ENCODE measurements around the gene AGBL2. TPM values are rescaled to one million over a fixed set of nuclear protein-coding genes. Genes with fewer than 3 reads are reported as not detected.

The AGBL2 gene, protein sequence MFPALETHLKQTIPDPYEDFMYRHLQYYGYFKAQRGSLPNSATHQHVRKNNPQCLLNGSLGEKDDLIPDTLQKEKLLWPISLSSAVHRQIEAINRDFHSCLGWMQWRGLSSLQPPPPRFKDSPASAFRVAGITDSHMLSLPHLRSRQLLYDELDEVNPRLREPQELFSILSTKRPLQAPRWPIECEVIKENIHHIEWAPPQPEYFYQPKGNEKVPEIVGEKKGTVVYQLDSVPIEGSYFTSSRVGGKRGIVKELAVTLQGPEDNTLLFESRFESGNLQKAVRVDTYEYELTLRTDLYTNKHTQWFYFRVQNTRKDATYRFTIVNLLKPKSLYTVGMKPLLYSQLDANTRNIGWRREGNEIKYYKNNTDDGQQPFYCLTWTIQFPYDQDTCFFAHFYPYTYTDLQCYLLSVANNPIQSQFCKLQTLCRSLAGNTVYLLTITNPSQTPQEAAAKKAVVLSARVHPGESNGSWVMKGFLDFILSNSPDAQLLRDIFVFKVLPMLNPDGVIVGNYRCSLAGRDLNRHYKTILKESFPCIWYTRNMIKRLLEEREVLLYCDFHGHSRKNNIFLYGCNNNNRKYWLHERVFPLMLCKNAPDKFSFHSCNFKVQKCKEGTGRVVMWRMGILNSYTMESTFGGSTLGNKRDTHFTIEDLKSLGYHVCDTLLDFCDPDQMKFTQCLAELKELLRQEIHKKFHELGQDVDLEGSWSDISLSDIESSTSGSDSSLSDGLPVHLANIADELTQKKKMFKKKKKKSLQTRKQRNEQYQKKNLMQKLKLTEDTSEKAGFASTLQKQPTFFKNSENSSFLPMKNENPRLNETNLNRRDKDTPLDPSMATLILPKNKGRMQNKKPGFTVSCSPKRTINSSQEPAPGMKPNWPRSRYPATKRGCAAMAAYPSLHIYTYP
- 1.1 to 1.7 TPM (median 1.3 TPM) in 5 replicates for total RNA-seq (2022; extraction: Qiagen RNA extraction; ENCODE audit: low read depth)

DNA sequence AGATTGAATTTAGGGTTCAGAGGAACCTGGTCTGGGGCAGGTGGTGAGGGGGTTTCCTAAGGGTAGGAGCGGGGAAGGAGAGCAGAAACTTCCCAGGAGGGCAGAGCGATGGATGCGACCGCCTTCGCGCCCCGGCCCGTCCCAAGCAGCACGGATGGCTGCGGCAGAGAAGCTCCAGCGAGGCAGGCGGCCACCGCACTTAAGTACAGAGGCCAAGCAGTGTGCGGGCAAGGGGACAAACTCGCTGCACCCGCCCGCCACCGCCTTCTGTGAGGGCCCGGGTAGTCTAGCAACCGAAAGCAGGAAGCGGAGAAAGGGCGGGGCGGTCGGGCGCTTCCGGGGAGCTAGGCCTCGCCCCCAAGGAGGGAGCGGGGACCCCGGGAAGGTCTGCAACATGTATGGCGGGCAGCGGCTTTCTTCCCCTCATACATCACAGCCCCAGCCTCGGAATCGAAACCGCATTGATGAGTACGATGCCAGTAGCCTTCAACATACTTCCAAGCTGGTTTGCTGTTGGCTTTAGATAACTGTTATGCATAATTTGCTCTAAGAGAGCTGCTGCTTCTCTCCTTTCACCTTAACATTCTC lies at the start of gene AGBL2:
Gene AGBL2, minus strand, starts transcription at position 288 of the 588 bp plus-strand sequence. CDS start 719 bp downstream, outside the sequence.

DNA sequence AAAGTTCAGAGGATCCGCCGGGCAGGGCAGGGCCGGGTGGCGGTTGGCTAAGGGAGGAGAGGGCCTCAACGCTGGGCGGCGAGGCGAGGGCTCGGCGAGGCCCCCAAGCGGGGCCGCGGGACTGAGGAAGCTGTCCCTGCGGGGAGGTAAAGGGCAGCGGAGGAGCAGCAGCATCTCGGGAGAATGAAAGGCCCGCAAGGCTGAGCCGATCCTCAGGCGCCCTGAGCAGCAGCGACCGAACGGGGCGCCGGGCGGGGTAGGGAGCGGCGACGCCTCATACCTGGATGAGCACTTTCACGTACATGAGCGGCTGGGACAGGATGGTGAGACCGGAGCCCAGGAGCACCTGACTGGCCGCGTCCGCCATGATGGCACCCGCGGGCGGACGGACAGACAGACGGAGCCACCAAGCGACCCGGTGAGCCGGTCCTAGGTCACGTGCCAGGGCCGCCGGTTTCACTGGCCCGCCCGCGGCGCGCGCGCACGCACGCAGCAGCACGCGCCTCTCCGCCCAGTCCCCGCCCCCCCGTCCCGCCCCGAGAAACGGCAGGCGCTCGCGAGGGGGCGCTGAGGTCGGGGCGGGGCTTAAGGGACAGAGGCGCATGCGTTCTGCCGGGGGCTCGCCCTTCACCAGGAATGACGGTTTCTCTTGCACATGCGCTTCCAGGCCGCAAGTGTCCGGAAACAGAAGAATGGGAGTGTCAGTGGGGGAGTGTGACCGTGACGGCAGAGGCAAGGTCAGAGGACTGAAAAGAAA lies 72.9 kb downstream of the AGBL2 start, which contains the start of gene MTCH2:
Gene MTCH2, minus strand, starts transcription at position 461 of the 757 bp plus-strand sequence. Its CDS starts 94 bp downstream, at position 367.

Other genes with a start within 250 kb of the AGBL2 start
- 46.6 to 62.8 TPM (median 54.7 TPM) in 5 replicates for gene CELF1, start 162.2 kb downstream of the AGBL2 start, total RNA-seq (2022; extraction: Qiagen RNA extraction; ENCODE audit: low read depth)
- 61.2 to 74.5 TPM (median 73.6 TPM) in 5 replicates for gene PTPMT1, start 149.8 kb downstream of the AGBL2 start, total RNA-seq (2022; extraction: Qiagen RNA extraction; ENCODE audit: low read depth)
- gene KBTBD4, start 136.4 kb downstream of the AGBL2 start, total RNA-seq (2022; extraction: Qiagen RNA extraction; ENCODE audit: low read depth), result 18.8 to 21.6 TPM (median 19.6 TPM) in 5 replicates
- 106 to 135 TPM (median 129 TPM) in 5 replicates for gene NDUFS3, start 136.3 kb downstream of the AGBL2 start, total RNA-seq (2022; extraction: Qiagen RNA extraction; ENCODE audit: low read depth)
- gene FAM180B, start 128.7 kb downstream of the AGBL2 start, total RNA-seq (2022; extraction: Qiagen RNA extraction; ENCODE audit: low read depth), result 0.07 TPM in 1 of 5 replicates, not detected in the others
- gene C1QTNF4, start 121.0 kb downstream of the AGBL2 start, total RNA-seq (2022; extraction: Qiagen RNA extraction; ENCODE audit: low read depth), result 0.09 to 0.14 TPM in 2 of 5 replicates, not detected in the others
- gene MTCH2, start 72.8 kb downstream of the AGBL2 start, total RNA-seq (2022; extraction: Qiagen RNA extraction; ENCODE audit: low read depth), result 117 to 140 TPM (median 135 TPM) in 5 replicates
- gene FNBP4, start 52.0 kb upstream of the AGBL2 start, total RNA-seq (2022; extraction: Qiagen RNA extraction; ENCODE audit: low read depth), result 49.9 to 59.7 TPM (median 57.4 TPM) in 5 replicates
- 27.4 to 35.0 TPM (median 33.0 TPM) in 5 replicates for gene NUP160, start 133.0 kb upstream of the AGBL2 start, total RNA-seq (2022; extraction: Qiagen RNA extraction; ENCODE audit: low read depth)

Data from A549 treated with DMSO at 1 μM for 4 hours (cell line).